Upper lobe of left lung (tissue), 6 donors: ENCODE results near the gene AKIRIN2. TPM values are rescaled to one million over a fixed set of nuclear protein-coding genes. Genes with fewer than 3 reads are reported as not detected.

ENCODE experiments used
- ATAC-seq, 2 donors: fragments of 200-7000 bp; cut with Tn5 transposase; one replicate each; pipeline ENCODE4 v1.9.1; 2022; ENCODE audit warnings: mild to moderate bottlenecking in 2 of 2, moderate library complexity in 2 of 2; ENCODE audit not compliant: low FRiP score in 2 of 2
- DNase-seq, 2 donors: peaks; one replicate each; pipeline ENCODE4 v3.0.0-alpha.2; 2019 to 2020
- H3K27ac ChIP-seq, 4 donors: fragments of 200-600 bp; sonication (generic); one replicate each; pipeline ENCODE4 v1.5.1; 2016 to 2019
- H3K27me3 ChIP-seq, 4 donors: fragments of 200-600 bp; sonication (generic); one replicate each; pipeline ENCODE4 v1.5.1; 2017 to 2019
- H3K36me3 ChIP-seq, 4 donors: fragments of 200-600 bp; sonication (generic); one replicate each; pipeline ENCODE4 v1.5.1; 2016 to 2019
- H3K4me1 ChIP-seq, 4 donors: fragments of 200-600 bp; sonication (generic); one replicate each; pipeline ENCODE4 v1.5.1; 2018 to 2019
- H3K4me3 ChIP-seq, 4 donors: fragments of 200-600 bp; sonication (generic); one replicate each; pipeline ENCODE4 v1.5.1; 2017 to 2019; ENCODE audit warnings: mild to moderate bottlenecking in 2 of 4, moderate library complexity in 1 of 4
- H3K9me3 ChIP-seq, 4 donors: fragments of 200-600 bp; sonication (generic); one replicate each; pipeline ENCODE4 v1.5.1; 2018 to 2019
- EP300 ChIP-seq, 4 donors: sonication (generic); formaldehyde crosslinking; IDR thresholded peaks; one replicate each; pipeline ENCODE4 v1.5.1; 2017; ENCODE audit warnings: antibody characterized with exemption in 4 of 4, control low read depth in 2 of 4
- POLR2A ChIP-seq, 4 donors: fragments of 450-650 bp; IDR thresholded peaks; one replicate each; pipeline ENCODE4 v1.5.1; 2016 to 2017; ENCODE audit warnings: antibody characterized with exemption in 4 of 4, mild to moderate bottlenecking in 2 of 4
- POLR2AphosphoS5 ChIP-seq, 2 donors: sonication (generic); formaldehyde crosslinking; IDR thresholded peaks; one replicate each; pipeline ENCODE4 v1.5.1; 2017; ENCODE audit warnings: antibody characterized with exemption in 2 of 2
- WGBS, 2 donors: methylation state at CpG; one replicate each; pipeline ENCODE4 v1.1.5; 2017 to 2018; 5-methylcytosine and 5-hydroxymethylcytosine counted together
- total RNA-seq, 6 donors: library from RNA; depleted of rRNA in 4 of 6; stranded (reverse); fragments of >200 nt in 4 of 6; gene quantifications; one replicate each; pipeline versions ENCODE4 v1.1.0 to v1.2.1, GENCODE V29; 2016 to 2021
- TF ChIP-seq, protein P1 (sequence below), 6 experiments: fragments of 450-650 bp in 4 of 6; fragments of 200-600 bp in 2 of 6; sonication (generic) in 2 of 6; IDR thresholded peaks; one replicate each; pipeline ENCODE4 v1.5.1; 2016 to 2019; ENCODE audit warnings: antibody characterized with exemption in 6 of 6
- donor health status: DM: no; HTN: no; CAD: no; lungs with moderate emphysema.
- donor health status: DM: no; HTN: yes; CAD: no; lungs with severe emphysema.

AKIRIN2 gene
- total RNA-seq, 6 donors from 2014 or later = 42.3 to 87.0 (median 57.2) TPM

DNA sequence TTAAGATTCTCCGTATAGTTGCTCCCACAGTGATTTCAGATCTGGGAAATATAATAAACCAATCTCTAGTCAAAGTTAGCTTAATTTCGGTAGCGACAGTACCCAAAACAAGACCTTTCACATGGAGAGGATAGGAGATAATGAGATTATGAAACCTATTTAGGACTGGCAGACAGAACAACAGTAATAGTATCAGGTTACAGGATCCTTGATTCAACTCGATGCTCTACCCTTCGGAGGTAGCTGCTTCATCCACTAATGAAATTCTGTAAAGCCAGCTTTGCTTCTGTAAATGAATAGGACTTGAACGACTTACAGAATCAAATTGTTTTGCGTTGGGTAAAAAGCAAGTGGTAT, 534 bp upstream of the AKIRIN2 start:
- no peaks in the 10 kb centered on the region for H3K36me3 ChIP-seq
- WGBS, 2 donors = 3% methylated on average over 7 of the region's 7 CpGs
- DNase-seq (no peak), ATAC-seq (peak in 1 of 2 donors; percentile 21)
- H3K4me3 ChIP-seq = peak overlapping the region; percentile 33 to 90 (median 67)
- peaks cover 9 to 25% (median 15%) of the 10 kb centered on the region in 4 donors for H3K4me1 ChIP-seq
- peak overlapping the region; percentile 98 to 100 (median 99) for H3K27ac ChIP-seq
- TF ChIP-seq EP300 (IDR thresholded peaks at IDR 0.05) = peak in 1 of 4 donors; percentile 8
- TF ChIP-seq, protein P1, sequence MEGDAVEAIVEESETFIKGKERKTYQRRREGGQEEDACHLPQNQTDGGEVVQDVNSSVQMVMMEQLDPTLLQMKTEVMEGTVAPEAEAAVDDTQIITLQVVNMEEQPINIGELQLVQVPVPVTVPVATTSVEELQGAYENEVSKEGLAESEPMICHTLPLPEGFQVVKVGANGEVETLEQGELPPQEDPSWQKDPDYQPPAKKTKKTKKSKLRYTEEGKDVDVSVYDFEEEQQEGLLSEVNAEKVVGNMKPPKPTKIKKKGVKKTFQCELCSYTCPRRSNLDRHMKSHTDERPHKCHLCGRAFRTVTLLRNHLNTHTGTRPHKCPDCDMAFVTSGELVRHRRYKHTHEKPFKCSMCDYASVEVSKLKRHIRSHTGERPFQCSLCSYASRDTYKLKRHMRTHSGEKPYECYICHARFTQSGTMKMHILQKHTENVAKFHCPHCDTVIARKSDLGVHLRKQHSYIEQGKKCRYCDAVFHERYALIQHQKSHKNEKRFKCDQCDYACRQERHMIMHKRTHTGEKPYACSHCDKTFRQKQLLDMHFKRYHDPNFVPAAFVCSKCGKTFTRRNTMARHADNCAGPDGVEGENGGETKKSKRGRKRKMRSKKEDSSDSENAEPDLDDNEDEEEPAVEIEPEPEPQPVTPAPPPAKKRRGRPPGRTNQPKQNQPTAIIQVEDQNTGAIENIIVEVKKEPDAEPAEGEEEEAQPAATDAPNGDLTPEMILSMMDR (IDR thresholded peaks at IDR 0.05) = no peak
- no peaks in the 10 kb centered on the region for H3K9me3 ChIP-seq
- no peaks in the 10 kb centered on the region for H3K27me3 ChIP-seq

DNA sequence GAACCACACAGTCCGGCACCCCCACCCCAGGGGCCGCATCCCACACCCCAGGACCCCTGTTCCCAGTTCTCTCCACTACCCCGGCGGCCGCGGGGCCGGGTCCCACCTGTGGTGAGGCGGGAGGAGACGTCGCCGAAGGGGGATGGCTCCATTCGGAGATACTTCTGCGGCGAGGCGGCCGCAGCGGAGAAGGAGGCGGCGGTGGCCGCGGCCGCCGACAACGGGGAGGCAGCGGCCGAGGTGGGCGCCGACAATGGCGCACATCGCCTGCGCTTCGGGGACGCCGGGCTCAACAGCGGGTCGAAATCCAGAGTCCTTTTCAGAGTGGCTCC, 723 bp downstream of the AKIRIN2 start:
- ATAC-seq = no peak
- H3K4me3 ChIP-seq = peak overlapping the region; percentile 59 to 95 (median 82)
- peak overlapping the region; percentile 98 to 100 (median 99) for H3K27ac ChIP-seq
- H3K9me3 ChIP-seq = no peaks in the 10 kb centered on the region
- H3K27me3 ChIP-seq = no peaks in the 10 kb centered on the region
- TF ChIP-seq, protein P1 (IDR thresholded peaks at IDR 0.05) = no peak
- TF ChIP-seq POLR2AphosphoS5 (IDR thresholded peaks at IDR 0.05) (no peak), EP300 (IDR thresholded peaks at IDR 0.05) (no peak), POLR2A (IDR thresholded peaks at IDR 0.05) (no peak)
- no peaks in the 10 kb centered on the region for H3K36me3 ChIP-seq
- peak in 1 of 2 donors; percentile 90 for DNase-seq
- peaks cover 22 to 37% (median 26%) of the 10 kb centered on the region in 4 donors for H3K4me1 ChIP-seq
- WGBS, 2 donors = 0 to 1% methylated on average over 16 to 34 of the region's 36 CpGs

DNA sequence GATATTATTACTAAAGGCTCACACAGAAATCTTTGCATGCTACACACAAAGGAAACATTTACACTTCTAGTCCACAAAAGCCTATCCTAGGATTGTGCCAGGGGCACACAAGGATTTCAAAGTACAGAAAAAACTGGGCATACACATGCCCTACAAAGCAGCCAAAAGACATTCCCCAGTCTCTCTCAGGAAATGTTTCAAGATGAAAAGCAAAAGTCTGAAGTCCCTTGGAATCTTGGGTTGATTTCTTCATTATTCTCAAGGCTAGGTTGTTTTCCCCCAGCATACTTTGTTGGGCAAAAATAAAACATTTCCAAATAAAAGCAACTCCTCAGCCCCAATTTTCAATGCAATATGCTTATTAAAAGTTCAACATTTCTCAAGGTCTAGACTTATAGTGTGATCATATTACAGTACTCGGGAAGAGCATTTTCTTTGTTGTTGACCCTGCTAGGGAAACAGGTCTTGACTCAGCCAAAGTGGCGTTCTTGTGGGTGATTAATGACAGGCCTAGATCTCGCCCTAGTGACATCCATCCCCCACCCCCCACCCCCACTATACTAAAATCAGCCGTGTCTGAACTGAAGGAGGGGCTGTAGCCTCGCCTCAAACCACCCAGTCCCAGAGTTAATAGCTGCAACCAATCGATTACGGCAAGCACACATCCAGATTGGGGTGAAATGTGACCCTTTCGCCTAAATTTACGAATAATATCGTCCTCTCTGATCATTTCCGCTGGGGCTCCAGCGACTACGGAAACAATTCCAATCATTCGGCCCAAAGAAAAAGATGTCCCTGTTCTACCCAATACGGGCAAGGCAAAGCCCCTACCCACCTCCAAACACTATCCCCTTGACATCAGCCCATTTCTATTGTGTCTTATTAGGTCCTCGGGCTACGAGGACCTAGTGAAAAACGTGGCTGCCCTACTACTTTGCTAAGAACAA, 1.4 kb downstream of the AKIRIN2 start:
- 0% methylated on average over 15 to 18 of the region's 18 CpGs for WGBS, 2 donors
- Histone ChIP-seq H3K9me3 (no peaks in the 10 kb centered on the region), H3K4me1 (peaks cover 28 to 44% (median 32%) of the 10 kb centered on the region in 4 donors), H3K27ac (peak overlapping the region; percentile 98 to 100 (median 99)), H3K27me3 (no peaks in the 10 kb centered on the region), H3K36me3 (no peaks in the 10 kb centered on the region), H3K4me3 (peak overlapping the region; percentile 59 to 95 (median 82))
- DNase-seq (peak in 1 of 2 donors; percentile 66), ATAC-seq (peak in 1 of 2 donors; percentile 23)
- TF ChIP-seq POLR2AphosphoS5 (IDR thresholded peaks at IDR 0.05) (peak; percentile 17 to 31), POLR2A (IDR thresholded peaks at IDR 0.05) (peak in 1 of 4 donors; percentile 31), EP300 (IDR thresholded peaks at IDR 0.05) (no peak)
- TF ChIP-seq, protein P1 (IDR thresholded peaks at IDR 0.05) = no peak

DNA sequence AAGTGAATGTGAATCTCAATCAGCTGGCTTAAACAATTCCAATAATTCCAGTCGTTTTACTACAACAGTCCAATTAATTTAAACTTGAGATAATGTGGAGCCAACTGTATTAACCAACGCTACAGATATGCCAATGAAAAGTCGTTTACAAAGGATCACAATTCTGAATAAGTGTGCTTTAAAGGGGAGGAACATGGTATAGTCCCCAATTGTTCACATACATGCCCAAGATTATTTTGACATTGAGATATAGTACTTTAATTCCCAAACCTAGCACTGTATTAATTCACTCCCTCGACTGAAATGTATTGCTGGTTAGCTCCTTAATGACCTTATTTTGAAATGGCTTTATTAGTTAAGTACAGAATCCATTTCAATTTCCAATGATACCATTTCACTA, 2.5 kb downstream of the AKIRIN2 start:
- Histone ChIP-seq H3K4me3 (peak overlapping the region; percentile 59 to 95 (median 82)), H3K9me3 (no peaks in the 10 kb centered on the region), H3K36me3 (no peaks in the 10 kb centered on the region), H3K27me3 (no peaks in the 10 kb centered on the region), H3K4me1 (peaks cover 37 to 53% (median 39%) of the 10 kb centered on the region in 4 donors), H3K27ac (peak overlapping the region; percentile 4 to 100 (median 99))
- 1 to 5% methylated on average over 4 of the region's 4 CpGs for WGBS, 2 donors
- ATAC-seq = no peak
- no peak for TF ChIP-seq POLR2A (IDR thresholded peaks at IDR 0.05)
- no peak for TF ChIP-seq EP300 (IDR thresholded peaks at IDR 0.05)
- TF ChIP-seq, protein P1 (IDR thresholded peaks at IDR 0.05) = no peak
- no peak for TF ChIP-seq POLR2AphosphoS5 (IDR thresholded peaks at IDR 0.05)
- no peak for DNase-seq
